Liver (tissue), 9 donors: Measurements from ENCODE around the gene SPECC1L. TPM values are rescaled to one million over a fixed set of nuclear protein-coding genes. Genes with fewer than 3 reads are reported as not detected.

Source experiments
- DNase-seq: peaks from one replicate; pipeline ENCODE4 v3.0.0-alpha.2; 2017; ENCODE audit warnings: low spot score
- H3K27ac ChIP-seq, 2 donors: one replicate each; pipeline ENCODE4 v1.7.0; 2013; ENCODE audit warnings: inconsistent platforms in 2 of 2, low read length in 2 of 2, control low read depth in 1 of 2, low read depth in 1 of 2, mild to moderate bottlenecking in 1 of 2
- H3K27me3 ChIP-seq, 4 donors: one replicate each; pipeline versions ENCODE4 v1.6.1 to v1.7.0; 2013; ENCODE audit warnings: low read length in 3 of 4, inconsistent platforms in 1 of 4, mild to moderate bottlenecking in 1 of 4, moderate library complexity in 1 of 4; ENCODE audit not compliant: control insufficient read depth in 4 of 4, insufficient read depth in 4 of 4
- H3K36me3 ChIP-seq, 4 donors: one replicate each; pipeline versions ENCODE4 v1.6.1 to v1.7.0; 2013; ENCODE audit warnings: low read length in 3 of 4, mild to moderate bottlenecking in 3 of 4, low read depth in 1 of 4, moderate library complexity in 1 of 4; ENCODE audit not compliant: control insufficient read depth in 4 of 4, insufficient read depth in 3 of 4
- H3K4me1 ChIP-seq, 4 donors: one replicate each; pipeline versions ENCODE4 v1.6.1 to v1.7.0; 2013; ENCODE audit warnings: low read length in 3 of 4, mild to moderate bottlenecking in 3 of 4, moderate library complexity in 1 of 4; ENCODE audit not compliant: control insufficient read depth in 4 of 4, insufficient read depth in 4 of 4
- H3K4me3 ChIP-seq, 3 donors: one replicate each; pipeline versions ENCODE4 v1.6.1 to v1.7.0; 2013; ENCODE audit warnings: low read length in 3 of 3, control low read depth in 1 of 3, low read depth in 1 of 3, mild to moderate bottlenecking in 1 of 3
- H3K9ac ChIP-seq, 2 donors: one replicate each; pipeline ENCODE4 v1.7.0; 2013; ENCODE audit warnings: low read length in 2 of 2, mild to moderate bottlenecking in 2 of 2, moderate library complexity in 2 of 2, control low read depth in 1 of 2, low read depth in 1 of 2
- H3K9me3 ChIP-seq, 4 donors: one replicate each; pipeline versions ENCODE4 v1.6.1 to v1.7.0; 2013; ENCODE audit warnings: low read length in 3 of 4; ENCODE audit not compliant: control insufficient read depth in 4 of 4
- EGR1 ChIP-seq, 2 donors: IDR thresholded peaks; 2 replicates each; pipeline ENCODE4 v1.6.1; 2016 to 2018; ENCODE audit warnings: antibody characterized with exemption in 2 of 2, low read depth in 2 of 2
- FOXA1 ChIP-seq: IDR thresholded peaks from 2 replicates; pipeline ENCODE4 v1.6.1; 2016; ENCODE audit warnings: antibody characterized with exemption
- FOXA2 ChIP-seq: IDR thresholded peaks from 2 replicates; pipeline ENCODE4 v1.6.1; 2016; ENCODE audit warnings: antibody characterized with exemption
- HNF4A ChIP-seq, 2 donors: conservative IDR thresholded peaks; 2 replicates each; pipeline ENCODE4 v1.6.1; 2016; ENCODE audit warnings: antibody characterized with exemption in 2 of 2, mild to moderate bottlenecking in 2 of 2
- NR2F2 ChIP-seq: IDR thresholded peaks from 2 replicates; pipeline ENCODE4 v1.6.1; 2016; ENCODE audit warnings: antibody characterized with exemption
- RAD21 ChIP-seq, 2 donors: IDR thresholded peaks; 2 replicates each; pipeline ENCODE4 v1.6.1; 2016; ENCODE audit warnings: antibody characterized with exemption in 2 of 2, mild to moderate bottlenecking in 2 of 2
- RXRA ChIP-seq, 2 donors: IDR thresholded peaks; 2 replicates each; pipeline ENCODE4 v1.6.1; 2017 to 2018; ENCODE audit warnings: antibody characterized with exemption in 2 of 2, mild to moderate bottlenecking in 1 of 2
- SP1 ChIP-seq: IDR thresholded peaks from 2 replicates; pipeline ENCODE4 v1.6.1; 2018; ENCODE audit warnings: antibody characterized with exemption, mild to moderate bottlenecking
- WGBS: extraction: QIAGEN DNeasy Blood & Tissue Kit; methylation state at CpG from one replicate; pipeline ENCODE4 v1.1.7; 2013; 5-methylcytosine and 5-hydroxymethylcytosine counted together
- polyA plus RNA-seq, 2 donors: library from polyadenylated mRNA; stranded (reverse) in 1 of 2; unstranded in 1 of 2; fragments of 200-250 nt in 1 of 2; fragments of >200 nt in 1 of 2; fragmentation: Nextera tagmentation in 1 of 2; extraction: Ambion mirVana in 1 of 2; gene quantifications; one replicate each; pipeline versions ENCODE4 v1.2.1 to v1.2.3, GENCODE V29; 2013 to 2015
- total RNA-seq, 2 donors: library from RNA; depleted of rRNA; stranded (reverse); fragments of >200 nt; gene quantifications; one replicate each; pipeline ENCODE4 v1.2.3, GENCODE V29; 2014
- TF ChIP-seq, protein P1 (sequence below): fragments of 150-350 bp; IDR thresholded peaks from 2 replicates; pipeline ENCODE4 v1.5.1; 2017; ENCODE audit warnings: improper control_type of control experiment, low read depth, low read length; ENCODE audit not compliant: missing input control
- TF ChIP-seq, protein P2 (sequence below): IDR thresholded peaks from 2 replicates; pipeline ENCODE4 v1.6.1; 2016; ENCODE audit warnings: antibody characterized with exemption
- TF ChIP-seq, protein P3 (sequence below): IDR thresholded peaks from 2 replicates; pipeline ENCODE4 v1.6.1; 2016; ENCODE audit warnings: antibody characterized with exemption, mild to moderate bottlenecking
- TF ChIP-seq, protein P4 (sequence below): IDR thresholded peaks from 2 replicates; pipeline ENCODE4 v1.6.1; 2016; ENCODE audit warnings: antibody characterized with exemption
- TF ChIP-seq, protein P5 (sequence below): IDR thresholded peaks from 2 replicates; pipeline ENCODE4 v1.6.1; 2016; ENCODE audit warnings: antibody characterized with exemption
- donor health status: healthy.
- donor health status: healthy.
- donor health status: healthy.
- donor health status: healthy.
- donor health status: healthy.

SPECC1L gene
- total and polyA plus RNA-seq, 4 donors, result 5.4 to 22.3 (median 12.3) TPM

DNA sequence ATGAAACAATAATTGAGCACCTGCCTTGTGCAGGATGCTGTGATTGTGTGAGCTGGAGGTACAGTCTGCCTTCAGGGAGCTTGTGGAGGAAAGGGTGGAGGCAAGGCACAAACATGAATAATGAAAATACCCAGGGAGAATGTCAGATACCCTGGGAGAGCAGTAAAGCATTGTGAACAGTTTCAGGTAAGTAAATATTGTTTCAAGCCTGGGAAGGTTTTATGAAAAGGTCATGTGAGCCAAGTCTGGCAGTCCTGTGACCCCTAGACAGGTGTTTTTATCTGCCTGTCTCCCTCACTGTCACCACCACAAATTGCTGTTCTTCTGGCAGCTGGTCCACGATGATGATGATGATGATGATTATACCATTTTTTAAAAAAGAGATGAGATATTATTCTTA is 32.0 kb downstream of the SPECC1L start:
- Histone ChIP-seq H3K36me3 (peaks cover 0 to 13% (median 1%) of the 10 kb centered on the region in 4 donors), H3K4me1 (peaks cover 13 to 37% (median 27%) of the 10 kb centered on the region in 4 donors), H3K27ac (peak overlapping the region; percentile 27 to 68), H3K4me3 (no peak overlapping the region), H3K9me3 (no peaks in the 10 kb centered on the region), H3K27me3 (no peaks in the 10 kb centered on the region), H3K9ac (no peak overlapping the region)
- TF ChIP-seq FOXA1 (no peak), RAD21 (IDR thresholded peaks at IDR 0.05) (no peak), HNF4A (conservative IDR thresholded peaks at IDR 0.05) (peak in 1 of 2 donors; percentile 12), SP1 (no peak), NR2F2 (no peak)
- TF ChIP-seq, protein P1, sequence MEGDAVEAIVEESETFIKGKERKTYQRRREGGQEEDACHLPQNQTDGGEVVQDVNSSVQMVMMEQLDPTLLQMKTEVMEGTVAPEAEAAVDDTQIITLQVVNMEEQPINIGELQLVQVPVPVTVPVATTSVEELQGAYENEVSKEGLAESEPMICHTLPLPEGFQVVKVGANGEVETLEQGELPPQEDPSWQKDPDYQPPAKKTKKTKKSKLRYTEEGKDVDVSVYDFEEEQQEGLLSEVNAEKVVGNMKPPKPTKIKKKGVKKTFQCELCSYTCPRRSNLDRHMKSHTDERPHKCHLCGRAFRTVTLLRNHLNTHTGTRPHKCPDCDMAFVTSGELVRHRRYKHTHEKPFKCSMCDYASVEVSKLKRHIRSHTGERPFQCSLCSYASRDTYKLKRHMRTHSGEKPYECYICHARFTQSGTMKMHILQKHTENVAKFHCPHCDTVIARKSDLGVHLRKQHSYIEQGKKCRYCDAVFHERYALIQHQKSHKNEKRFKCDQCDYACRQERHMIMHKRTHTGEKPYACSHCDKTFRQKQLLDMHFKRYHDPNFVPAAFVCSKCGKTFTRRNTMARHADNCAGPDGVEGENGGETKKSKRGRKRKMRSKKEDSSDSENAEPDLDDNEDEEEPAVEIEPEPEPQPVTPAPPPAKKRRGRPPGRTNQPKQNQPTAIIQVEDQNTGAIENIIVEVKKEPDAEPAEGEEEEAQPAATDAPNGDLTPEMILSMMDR, result no peak
- TF ChIP-seq, protein P2, sequence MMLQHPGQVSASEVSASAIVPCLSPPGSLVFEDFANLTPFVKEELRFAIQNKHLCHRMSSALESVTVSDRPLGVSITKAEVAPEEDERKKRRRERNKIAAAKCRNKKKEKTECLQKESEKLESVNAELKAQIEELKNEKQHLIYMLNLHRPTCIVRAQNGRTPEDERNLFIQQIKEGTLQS, result no peak
- TF ChIP-seq, protein P3, sequence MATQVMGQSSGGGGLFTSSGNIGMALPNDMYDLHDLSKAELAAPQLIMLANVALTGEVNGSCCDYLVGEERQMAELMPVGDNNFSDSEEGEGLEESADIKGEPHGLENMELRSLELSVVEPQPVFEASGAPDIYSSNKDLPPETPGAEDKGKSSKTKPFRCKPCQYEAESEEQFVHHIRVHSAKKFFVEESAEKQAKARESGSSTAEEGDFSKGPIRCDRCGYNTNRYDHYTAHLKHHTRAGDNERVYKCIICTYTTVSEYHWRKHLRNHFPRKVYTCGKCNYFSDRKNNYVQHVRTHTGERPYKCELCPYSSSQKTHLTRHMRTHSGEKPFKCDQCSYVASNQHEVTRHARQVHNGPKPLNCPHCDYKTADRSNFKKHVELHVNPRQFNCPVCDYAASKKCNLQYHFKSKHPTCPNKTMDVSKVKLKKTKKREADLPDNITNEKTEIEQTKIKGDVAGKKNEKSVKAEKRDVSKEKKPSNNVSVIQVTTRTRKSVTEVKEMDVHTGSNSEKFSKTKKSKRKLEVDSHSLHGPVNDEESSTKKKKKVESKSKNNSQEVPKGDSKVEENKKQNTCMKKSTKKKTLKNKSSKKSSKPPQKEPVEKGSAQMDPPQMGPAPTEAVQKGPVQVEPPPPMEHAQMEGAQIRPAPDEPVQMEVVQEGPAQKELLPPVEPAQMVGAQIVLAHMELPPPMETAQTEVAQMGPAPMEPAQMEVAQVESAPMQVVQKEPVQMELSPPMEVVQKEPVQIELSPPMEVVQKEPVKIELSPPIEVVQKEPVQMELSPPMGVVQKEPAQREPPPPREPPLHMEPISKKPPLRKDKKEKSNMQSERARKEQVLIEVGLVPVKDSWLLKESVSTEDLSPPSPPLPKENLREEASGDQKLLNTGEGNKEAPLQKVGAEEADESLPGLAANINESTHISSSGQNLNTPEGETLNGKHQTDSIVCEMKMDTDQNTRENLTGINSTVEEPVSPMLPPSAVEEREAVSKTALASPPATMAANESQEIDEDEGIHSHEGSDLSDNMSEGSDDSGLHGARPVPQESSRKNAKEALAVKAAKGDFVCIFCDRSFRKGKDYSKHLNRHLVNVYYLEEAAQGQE, result no peak
- TF ChIP-seq, protein P4, sequence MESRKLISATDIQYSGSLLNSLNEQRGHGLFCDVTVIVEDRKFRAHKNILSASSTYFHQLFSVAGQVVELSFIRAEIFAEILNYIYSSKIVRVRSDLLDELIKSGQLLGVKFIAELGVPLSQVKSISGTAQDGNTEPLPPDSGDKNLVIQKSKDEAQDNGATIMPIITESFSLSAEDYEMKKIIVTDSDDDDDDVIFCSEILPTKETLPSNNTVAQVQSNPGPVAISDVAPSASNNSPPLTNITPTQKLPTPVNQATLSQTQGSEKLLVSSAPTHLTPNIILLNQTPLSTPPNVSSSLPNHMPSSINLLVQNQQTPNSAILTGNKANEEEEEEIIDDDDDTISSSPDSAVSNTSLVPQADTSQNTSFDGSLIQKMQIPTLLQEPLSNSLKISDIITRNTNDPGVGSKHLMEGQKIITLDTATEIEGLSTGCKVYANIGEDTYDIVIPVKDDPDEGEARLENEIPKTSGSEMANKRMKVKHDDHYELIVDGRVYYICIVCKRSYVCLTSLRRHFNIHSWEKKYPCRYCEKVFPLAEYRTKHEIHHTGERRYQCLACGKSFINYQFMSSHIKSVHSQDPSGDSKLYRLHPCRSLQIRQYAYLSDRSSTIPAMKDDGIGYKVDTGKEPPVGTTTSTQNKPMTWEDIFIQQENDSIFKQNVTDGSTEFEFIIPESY, result no peak
- no peak for DNase-seq
- 20% methylated on average over 1 of the region's 1 CpG for WGBS

DNA sequence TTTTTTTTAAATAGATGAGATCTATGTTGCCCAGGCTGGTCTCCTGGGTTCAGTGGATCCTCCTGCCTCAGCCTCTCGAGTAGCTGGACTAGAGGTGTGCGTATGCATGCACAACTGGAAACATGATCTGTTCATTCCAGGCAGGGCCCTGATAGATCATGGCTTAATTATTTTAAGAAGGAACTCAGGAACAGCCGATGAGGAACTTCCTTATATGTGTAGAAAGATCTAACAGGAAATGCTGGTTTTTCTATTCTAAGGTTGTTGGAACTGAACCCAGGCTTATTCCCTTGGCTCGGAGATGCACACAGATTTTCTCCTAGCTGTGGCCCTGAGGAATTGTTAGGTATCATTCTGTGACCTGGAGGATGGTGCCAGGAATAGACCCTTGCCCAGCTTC is 32.4 kb downstream of the SPECC1L start:
- H3K27me3 ChIP-seq, result no peaks in the 10 kb centered on the region
- peak overlapping the region in 1 of 2 donors; percentile 19 for H3K9ac ChIP-seq
- H3K4me3 ChIP-seq, result no peak overlapping the region
- H3K9me3 ChIP-seq, result no peaks in the 10 kb centered on the region
- no peak for DNase-seq
- H3K36me3 ChIP-seq, result peaks cover 0 to 13% (median 1%) of the 10 kb centered on the region in 4 donors
- TF ChIP-seq EGR1 (IDR thresholded peaks at IDR 0.05; ENCODE audit: low read depth in 2 of 2) (no peak), FOXA2 (no peak), RXRA (IDR thresholded peaks at IDR 0.05) (no peak)
- TF ChIP-seq, protein P5, sequence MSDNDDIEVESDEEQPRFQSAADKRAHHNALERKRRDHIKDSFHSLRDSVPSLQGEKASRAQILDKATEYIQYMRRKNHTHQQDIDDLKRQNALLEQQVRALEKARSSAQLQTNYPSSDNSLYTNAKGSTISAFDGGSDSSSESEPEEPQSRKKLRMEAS, result no peak
- WGBS, result 57% methylated on average over 4 of the region's 4 CpGs
- peaks cover 13 to 37% (median 27%) of the 10 kb centered on the region in 4 donors for H3K4me1 ChIP-seq
- H3K27ac ChIP-seq, result peak overlapping the region; percentile 61 to 70
